ENCODE measurements around the gene DLL4. TPM values are rescaled to one million over a fixed set of nuclear protein-coding genes. Genes with fewer than 3 reads are reported as not detected.

The DLL4 gene
- total RNA-seq, 4 donors from 2014 or later: 4.2 to 11.2 (median 7.1) TPM

DNA sequence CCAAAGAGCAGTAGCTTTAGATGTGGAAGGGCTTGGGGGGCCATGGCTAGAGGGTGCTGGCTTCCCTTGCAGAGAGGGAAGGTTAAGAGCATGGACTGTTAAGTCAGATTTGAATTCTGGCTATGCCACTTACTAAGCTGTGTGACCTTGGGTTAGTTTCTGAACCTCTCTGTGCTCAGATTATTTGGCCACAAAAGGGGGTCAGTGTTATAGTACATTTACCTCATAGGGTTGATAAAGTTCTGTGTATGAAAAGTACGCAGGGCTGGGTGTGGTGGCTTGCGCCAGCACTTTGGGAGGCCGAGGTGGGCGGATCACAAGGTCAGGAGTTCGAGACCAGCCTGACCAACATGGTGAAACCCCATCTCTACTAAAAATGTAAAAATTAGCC lies 28.1 kb upstream of the DLL4 start:
- Histone ChIP-seq H3K27me3 (no peaks in the 10 kb centered on the region), H3K4me1 (peaks cover 0 to 39% (median 6%) of the 10 kb centered on the region in 4 donors), H3K9me3 (no peaks in the 10 kb centered on the region), H3K36me3 (peaks cover 0 to 80% (median 14%) of the 10 kb centered on the region in 3 donors), H3K27ac (no peak overlapping the region), H3K4me3 (no peak overlapping the region)
- 77% methylated on average over 5 of the region's 5 CpGs for WGBS, 2 donors
- TF ChIP-seq EP300 (IDR thresholded peaks at IDR 0.05) (no peak), POLR2A (IDR thresholded peaks at IDR 0.05) (no peak)
- TF ChIP-seq, protein P1, sequence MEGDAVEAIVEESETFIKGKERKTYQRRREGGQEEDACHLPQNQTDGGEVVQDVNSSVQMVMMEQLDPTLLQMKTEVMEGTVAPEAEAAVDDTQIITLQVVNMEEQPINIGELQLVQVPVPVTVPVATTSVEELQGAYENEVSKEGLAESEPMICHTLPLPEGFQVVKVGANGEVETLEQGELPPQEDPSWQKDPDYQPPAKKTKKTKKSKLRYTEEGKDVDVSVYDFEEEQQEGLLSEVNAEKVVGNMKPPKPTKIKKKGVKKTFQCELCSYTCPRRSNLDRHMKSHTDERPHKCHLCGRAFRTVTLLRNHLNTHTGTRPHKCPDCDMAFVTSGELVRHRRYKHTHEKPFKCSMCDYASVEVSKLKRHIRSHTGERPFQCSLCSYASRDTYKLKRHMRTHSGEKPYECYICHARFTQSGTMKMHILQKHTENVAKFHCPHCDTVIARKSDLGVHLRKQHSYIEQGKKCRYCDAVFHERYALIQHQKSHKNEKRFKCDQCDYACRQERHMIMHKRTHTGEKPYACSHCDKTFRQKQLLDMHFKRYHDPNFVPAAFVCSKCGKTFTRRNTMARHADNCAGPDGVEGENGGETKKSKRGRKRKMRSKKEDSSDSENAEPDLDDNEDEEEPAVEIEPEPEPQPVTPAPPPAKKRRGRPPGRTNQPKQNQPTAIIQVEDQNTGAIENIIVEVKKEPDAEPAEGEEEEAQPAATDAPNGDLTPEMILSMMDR (IDR thresholded peaks at IDR 0.05): no peak
- no peak for DNase-seq (ENCODE audit: low spot score in 2 of 2)

DNA sequence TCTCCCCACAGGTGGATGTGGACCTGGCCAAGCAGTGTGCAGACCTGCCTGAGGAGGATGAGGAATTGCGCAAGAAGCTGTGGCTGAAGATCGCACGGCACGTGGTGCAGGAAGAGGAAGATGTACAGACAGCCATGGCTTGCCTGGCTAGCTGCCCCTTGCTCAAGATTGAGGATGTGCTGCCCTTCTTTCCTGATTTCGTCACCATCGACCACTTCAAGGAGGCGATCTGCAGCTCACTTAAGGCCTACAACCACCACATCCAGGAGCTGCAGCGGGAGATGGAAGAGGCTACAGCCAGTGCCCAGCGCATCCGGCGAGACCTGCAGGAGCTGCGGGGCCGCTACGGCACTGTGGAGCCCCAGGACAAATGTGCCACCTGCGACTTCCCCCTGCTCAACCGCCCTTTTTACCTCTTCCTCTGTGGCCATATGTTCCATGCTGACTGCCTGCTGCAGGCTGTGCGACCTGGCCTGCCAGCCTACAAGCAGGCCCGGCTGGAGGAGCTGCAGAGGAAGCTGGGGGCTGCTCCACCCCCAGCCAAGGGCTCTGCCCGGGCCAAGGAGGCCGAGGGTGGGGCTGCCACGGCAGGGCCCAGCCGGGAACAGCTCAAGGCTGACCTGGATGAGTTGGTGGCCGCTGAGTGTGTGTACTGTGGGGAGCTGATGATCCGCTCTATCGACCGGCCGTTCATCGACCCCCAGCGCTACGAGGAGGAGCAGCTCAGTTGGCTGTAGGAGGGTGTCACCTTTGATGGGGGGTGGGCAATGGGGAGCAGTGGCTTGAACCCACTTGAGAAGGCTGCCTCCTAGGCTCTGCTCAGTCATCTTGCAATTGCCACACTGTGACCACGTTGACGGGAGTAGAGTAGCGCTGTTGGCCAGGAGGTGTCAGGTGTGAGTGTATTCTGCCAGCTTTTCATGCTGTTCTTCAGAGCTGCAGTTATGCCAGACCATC lies 26.3 kb upstream of the DLL4 start:
- DNase-seq (ENCODE audit: low spot score in 2 of 2): peak; percentile 31 to 53
- 74% methylated on average over 30 to 33 of the region's 33 CpGs for WGBS, 2 donors

DNA sequence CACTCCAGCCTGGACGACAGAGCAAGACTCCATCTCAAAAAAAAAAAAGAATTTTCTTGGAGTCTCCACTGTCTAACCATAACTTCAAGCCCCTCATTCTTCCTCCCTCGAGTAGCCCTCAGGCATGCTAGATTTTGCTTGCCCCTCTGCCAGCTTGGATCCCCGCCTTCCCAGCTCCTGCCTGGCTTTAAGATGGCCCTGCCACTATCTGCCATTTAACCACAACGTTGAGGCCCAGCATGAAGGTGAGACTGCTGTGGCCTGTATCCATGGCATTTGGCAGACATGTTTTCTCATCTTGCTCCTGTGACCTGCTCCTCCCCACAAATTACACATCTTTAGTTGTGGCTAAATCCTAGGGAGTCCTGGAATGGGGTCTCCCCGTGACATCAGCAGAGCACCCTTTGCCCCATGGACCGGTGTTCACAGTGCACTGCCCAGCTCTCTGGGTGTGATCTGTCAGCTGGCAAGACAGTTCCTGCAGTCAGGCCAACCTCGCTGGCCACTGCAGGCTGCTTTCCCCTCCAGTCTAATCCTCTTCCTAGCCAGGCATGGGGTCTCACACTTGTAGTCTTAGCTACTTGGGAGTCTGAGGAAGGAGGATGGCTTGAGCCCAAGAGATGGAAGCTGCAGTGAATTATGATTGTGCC lies 24.5 kb upstream of the DLL4 start:
- Histone ChIP-seq H3K4me1 (peaks cover 0 to 53% (median 24%) of the 10 kb centered on the region in 4 donors), H3K36me3 (peaks cover 0 to 43% (median 14%) of the 10 kb centered on the region in 3 donors), H3K9me3 (no peaks in the 10 kb centered on the region), H3K27ac (peak overlapping the region in 1 of 4 donors; percentile 5), H3K27me3 (no peaks in the 10 kb centered on the region), H3K4me3 (no peak overlapping the region)
- DNase-seq (ENCODE audit: low spot score in 2 of 2): no peak
- 65 to 71% methylated on average over 7 of the region's 7 CpGs for WGBS, 2 donors
- TF ChIP-seq POLR2A (IDR thresholded peaks at IDR 0.05): no peak

More for the DNA sequence above, 26.3 kb upstream of the DLL4 start:
- Histone ChIP-seq H3K4me1 (peaks cover 0 to 46% (median 22%) of the 10 kb centered on the region in 4 donors), H3K4me3 (no peak overlapping the region), H3K27me3 (no peaks in the 10 kb centered on the region), H3K27ac (no peak overlapping the region), H3K9me3 (no peaks in the 10 kb centered on the region), H3K36me3 (peaks cover 0 to 61% (median 14%) of the 10 kb centered on the region in 3 donors)
- TF ChIP-seq EP300 (IDR thresholded peaks at IDR 0.05): peak in 1 of 2 donors; percentile 52
- TF ChIP-seq POLR2A (IDR thresholded peaks at IDR 0.05): no peak

DNA sequence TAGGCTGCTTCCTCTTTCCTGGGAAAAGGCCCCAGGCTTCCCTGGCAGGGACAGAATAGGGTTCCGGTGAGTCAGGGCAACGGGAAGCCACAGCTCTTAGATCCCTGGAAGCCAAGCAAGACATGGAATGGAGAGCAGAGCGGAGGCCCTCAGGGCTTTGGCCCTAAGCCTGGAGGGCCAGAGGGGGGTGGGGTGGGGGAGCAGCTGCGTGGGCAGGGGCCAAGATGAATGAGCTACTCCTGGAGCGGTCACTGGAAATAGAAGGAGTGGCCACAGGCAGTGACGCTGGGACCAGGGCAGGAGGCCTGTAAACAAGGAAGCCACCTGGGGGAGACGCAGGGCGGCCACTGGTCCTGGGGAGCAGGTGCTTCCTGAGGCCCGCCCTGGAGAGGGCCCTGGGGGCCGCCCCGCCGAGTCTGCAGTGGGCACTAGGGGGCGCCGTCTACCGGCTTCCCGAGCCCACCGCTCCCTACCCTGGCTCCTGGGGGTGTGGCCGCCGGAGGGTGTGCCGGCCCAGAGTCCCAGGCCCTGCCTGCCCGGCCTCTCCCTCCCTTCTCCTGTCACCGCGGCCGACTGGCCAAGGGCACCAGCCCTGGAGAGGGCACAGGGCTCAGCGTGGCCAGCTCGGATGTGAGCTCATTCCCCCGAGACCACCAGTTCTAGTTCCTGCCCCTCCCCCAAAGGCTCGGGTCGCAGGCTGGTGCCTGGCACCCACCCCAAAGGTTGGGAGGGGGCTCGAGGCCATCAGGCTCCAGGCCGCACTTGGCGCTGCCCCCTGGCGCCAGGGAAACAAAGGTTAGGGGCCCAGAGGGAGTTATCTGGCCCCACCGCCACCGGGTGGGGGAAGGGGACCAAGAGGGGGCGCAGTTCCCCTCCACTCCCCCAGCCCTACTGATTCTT lies 22.8 kb upstream of the DLL4 start:
- Histone ChIP-seq H3K36me3 (peaks cover 0 to 27% (median 7%) of the 10 kb centered on the region in 3 donors), H3K27me3 (no peaks in the 10 kb centered on the region), H3K4me3 (peak overlapping the region; percentile 42 to 56 (median 52)), H3K4me1 (peaks cover 0 to 58% (median 26%) of the 10 kb centered on the region in 4 donors), H3K27ac (peak overlapping the region; percentile 63 to 94 (median 90)), H3K9me3 (no peaks in the 10 kb centered on the region)
- peak; percentile 56 to 62 for DNase-seq (ENCODE audit: low spot score in 2 of 2)
- peak; percentile 21 to 59 for TF ChIP-seq EP300 (IDR thresholded peaks at IDR 0.05)
- TF ChIP-seq POLR2A (IDR thresholded peaks at IDR 0.05): no peak
- TF ChIP-seq, protein P1 (IDR thresholded peaks at IDR 0.05): peak; percentile 72 to 90 (median 81)
- 0 to 2% methylated on average over 20 to 26 of the region's 36 CpGs for WGBS, 2 donors

DNA sequence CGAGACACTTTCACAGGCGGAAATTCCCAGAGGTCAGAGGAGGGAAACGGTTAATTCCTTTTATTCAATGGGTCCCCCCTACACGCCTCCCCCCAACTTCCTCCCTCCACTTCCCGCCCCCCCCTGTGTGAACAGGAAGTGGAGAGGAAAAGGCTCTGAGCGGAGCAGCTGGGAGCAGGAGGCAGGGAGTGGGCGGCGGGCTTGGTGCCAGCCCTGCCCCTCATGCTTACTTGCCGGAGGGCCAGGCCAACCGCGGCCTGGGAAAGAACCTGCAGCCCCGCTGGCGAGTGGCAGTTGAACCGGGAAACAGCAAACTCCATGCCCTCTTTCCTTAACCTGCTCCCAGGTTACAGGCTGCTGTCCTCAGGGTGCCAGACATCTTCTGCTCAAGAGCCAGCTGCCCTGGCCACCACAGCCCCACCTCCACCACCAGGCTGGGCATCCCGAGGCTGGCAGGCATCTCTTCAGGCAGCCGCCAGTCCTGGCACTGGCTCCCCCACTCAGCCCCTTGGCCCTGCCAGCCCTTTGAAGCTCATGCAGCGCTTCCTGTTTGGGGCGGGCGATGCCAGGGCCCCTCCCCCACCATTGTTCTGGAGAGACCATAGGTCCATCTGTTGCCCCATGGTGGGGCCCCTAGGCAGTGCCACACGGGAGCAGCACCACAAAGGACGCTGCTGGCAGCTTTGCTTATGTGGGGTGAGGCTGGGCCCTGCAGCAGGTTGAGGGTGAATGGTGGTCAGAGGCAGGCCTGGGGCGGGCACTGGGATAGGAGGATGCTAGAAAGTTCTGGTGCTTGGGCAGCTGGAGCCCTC lies 21.9 kb upstream of the DLL4 start:
- Histone ChIP-seq H3K27ac (peak overlapping the region; percentile 63 to 94 (median 90)), H3K4me3 (peak overlapping the region; percentile 42 to 56 (median 52)), H3K9me3 (no peaks in the 10 kb centered on the region), H3K36me3 (peaks cover 0 to 18% (median 7%) of the 10 kb centered on the region in 3 donors), H3K27me3 (no peaks in the 10 kb centered on the region), H3K4me1 (peaks cover 0 to 58% (median 26%) of the 10 kb centered on the region in 4 donors)
- TF ChIP-seq EP300 (IDR thresholded peaks at IDR 0.05) (no peak), POLR2A (IDR thresholded peaks at IDR 0.05) (no peak)
- TF ChIP-seq, protein P1 (IDR thresholded peaks at IDR 0.05): no peak
- DNase-seq (ENCODE audit: low spot score in 2 of 2): no peak
- 16 to 20% methylated on average over 17 to 19 of the region's 22 CpGs for whole genome bisulfite sequencing, 2 donors
